Mammary epithelial cell (primary cell): Measurements from ENCODE around the gene FILIP1L.

ENCODE experiments used
- CTCF ChIP-seq, 2 donors: IDR thresholded peaks in 1 of 2; conservative IDR thresholded peaks in 1 of 2; 2 replicates each; pipeline ENCODE4 v1.5.1; 2011 to 2012; ENCODE audit warnings: inconsistent platforms in 2 of 2, low read length in 2 of 2, mild to moderate bottlenecking in 2 of 2, control low read depth in 1 of 2, low read depth in 1 of 2; ENCODE audit not compliant: insufficient read depth in 1 of 2; ENCODE audit errors: extremely low read depth in 1 of 2
- EZH2 ChIP-seq: IDR thresholded peaks from 2 replicates; pipeline ENCODE4 v1.6.1; 2012; ENCODE audit warnings: low read length, inconsistent platforms, borderline replicate concordance

- TF ChIP-seq CTCF (conservative IDR thresholded peaks at IDR 0.05 in 1 of 2, IDR thresholded peaks at IDR 0.05 in 1 of 2; ENCODE audit: extremely low read depth in 1 of 2, insufficient read depth in 1 of 2, low read depth in 1 of 2, low read length in 2 of 2) (no peak), EZH2 (no peak)
Measured at GRCh38 chr3:100136921-100137320, 22.6 kb upstream of the FILIP1L start.
